WI38 (cell line): ENCODE results near the gene GRK1.

ENCODE experiments used
- H3K4me3 ChIP-seq: 2 replicates; pipeline ENCODE4 v1.5.1; 2011; ENCODE audit warnings: low read depth, mild to moderate bottlenecking, control low read depth, low read length
- CTCF ChIP-seq: IDR thresholded peaks from 2 replicates; pipeline ENCODE4 v1.5.1; 2012; ENCODE audit warnings: low read depth, mild to moderate bottlenecking, control low read depth, low read length

GRK1 gene

GRCh38 chr13:113656003-113656588 lies 10.9 kb upstream of the GRK1 start:
- H3K4me3 ChIP-seq = no peak overlapping the region
- no peak for TF ChIP-seq CTCF

GRCh38 chr13:113656831-113657671 lies 10.0 kb upstream of the GRK1 start:
- H3K4me3 ChIP-seq = no peak overlapping the region
- TF ChIP-seq CTCF = no peak

GRCh38 chr13:113657851-113658741 lies 8.9 kb upstream of the GRK1 start, which contains the start of gene ATP4B:
ATP4B (minus strand) TSS chr13:113658198; CDS start chr13:113658144, 54 bp downstream.
- TF ChIP-seq CTCF = no peak
- H3K4me3 ChIP-seq = no peak within 1 kb of the TSS

GRCh38 chr13:113658836-113659235 lies 8.2 kb upstream of the GRK1 start:
- H3K4me3 ChIP-seq = no peak overlapping the region

GRCh38 chr13:113659337-113659736 lies 7.7 kb upstream of the GRK1 start:
- no peak overlapping the region for H3K4me3 ChIP-seq
- no peak for TF ChIP-seq CTCF

More at GRCh38 chr13:113658836-113659235, 8.2 kb upstream of the GRK1 start:
- no peak for TF ChIP-seq CTCF

GRCh38 chr13:113660066-113660465 lies 7.0 kb upstream of the GRK1 start:
- H3K4me3 ChIP-seq = no peak overlapping the region
- TF ChIP-seq CTCF = no peak
